Activated CD4-positive, alpha-beta T cell treated with anti-CD3 and anti-CD28 coated beads for 1 hour (primary cell): ENCODE results near the gene OVCA2.

Experiments used
- DNase-seq: peaks from one replicate; pipeline ENCODE4 v3.0.0-alpha.2; 2020

The OVCA2 gene

DNA sequence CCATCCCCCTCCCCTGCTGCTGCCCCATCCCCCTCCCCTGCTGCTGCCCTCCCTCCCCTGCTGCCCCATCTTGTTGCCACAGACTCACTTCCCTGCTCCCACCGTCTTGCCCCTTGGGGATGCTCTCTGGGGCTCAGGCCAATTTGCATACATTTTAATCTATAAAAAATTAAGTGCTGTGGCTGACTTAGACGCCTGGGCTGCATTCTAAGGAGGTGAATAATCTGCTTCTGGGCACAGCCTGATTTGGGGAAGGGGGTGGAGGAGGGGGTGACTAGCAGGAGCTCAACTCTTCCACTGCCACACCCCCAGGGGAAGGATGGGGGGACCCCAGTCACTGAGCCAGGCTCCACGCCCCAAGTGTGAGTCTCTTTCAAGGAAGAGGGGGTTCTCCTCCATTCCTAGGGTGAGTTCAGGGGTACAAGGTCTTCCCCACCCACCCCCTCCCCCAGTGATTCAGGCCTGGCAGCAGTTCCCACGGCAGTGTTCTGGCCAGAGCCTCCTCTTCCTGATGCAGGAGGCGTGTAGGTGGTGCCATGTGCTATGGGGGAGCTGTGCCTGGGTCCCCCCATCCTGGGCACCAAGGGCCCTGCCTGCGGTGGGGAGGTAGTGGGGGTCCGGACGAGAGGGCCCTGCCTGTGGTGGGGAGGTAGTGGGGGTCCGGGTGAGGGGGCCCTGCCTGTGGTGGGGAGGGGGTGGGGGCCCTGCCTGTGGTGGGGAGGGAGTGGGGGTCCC lies 6.8 kb upstream of the OVCA2 start:
- DNase-seq: no peak

DNA sequence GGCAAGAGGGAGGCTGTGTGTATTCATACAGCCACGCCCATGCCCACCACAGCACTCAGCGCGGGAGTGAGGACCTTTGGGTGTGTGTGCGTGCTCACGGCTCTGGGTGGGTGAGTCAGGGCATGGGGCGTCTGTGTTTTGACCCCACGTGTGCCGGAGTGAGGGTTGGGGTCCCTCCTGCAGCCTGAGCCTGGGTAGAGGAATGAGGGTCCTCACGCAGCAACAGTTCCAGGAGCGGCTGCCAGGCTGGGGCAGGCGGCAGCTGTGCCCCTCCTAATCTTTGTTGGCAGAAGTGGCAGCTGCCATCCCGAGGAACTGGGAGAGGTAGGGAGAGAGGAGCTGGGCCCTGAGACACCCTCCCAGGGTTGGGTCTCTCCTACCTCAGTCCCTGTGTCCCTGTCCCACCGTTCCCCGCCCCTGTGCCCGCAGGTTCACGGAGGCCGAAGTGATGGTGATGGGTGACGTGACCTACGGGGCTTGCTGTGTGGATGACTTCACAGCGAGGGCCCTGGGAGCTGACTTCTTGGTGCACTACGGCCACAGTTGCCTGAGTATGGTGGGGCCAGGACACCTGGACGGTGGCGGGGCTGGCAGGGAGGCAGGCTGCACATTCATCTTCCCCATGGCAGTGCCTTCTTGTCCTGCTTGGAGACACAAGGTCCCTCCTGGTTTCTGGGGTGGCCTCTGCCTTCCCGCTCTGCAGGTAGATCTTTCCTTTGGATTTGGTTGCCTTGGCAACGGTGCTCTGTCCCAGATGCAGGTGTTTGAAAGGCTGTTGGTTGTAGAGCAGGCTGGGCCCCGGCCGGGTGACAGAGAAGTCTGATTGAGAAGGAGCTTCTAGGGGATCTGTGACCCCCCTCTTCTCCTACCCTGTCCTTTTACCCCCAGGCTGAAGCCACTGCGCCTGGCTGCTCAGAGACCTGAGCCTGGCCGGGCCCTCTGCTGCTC lies 6.0 kb upstream of the OVCA2 start:
- DNase-seq: no peak

DNA sequence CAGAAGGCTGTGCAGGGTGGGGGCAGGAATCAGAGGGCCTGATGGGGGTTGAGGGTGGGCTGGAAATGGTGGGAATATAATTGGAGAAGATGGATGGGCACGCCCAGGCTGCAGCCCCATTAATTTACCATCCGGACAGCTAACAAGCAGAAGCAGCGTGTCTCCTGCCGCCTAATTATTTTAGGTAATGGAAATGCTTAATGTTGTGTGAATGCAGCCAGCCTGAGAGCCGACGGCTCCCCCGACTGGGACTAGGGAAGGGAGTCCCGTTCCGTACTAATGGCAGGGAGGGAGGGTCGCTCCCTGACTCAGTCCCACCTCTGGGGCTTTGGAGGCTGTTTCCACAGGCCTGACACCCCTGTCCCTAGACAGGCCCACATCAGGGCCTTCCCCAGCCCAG lies 4.7 kb upstream of the OVCA2 start:
- no peak for DNase-seq

DNA sequence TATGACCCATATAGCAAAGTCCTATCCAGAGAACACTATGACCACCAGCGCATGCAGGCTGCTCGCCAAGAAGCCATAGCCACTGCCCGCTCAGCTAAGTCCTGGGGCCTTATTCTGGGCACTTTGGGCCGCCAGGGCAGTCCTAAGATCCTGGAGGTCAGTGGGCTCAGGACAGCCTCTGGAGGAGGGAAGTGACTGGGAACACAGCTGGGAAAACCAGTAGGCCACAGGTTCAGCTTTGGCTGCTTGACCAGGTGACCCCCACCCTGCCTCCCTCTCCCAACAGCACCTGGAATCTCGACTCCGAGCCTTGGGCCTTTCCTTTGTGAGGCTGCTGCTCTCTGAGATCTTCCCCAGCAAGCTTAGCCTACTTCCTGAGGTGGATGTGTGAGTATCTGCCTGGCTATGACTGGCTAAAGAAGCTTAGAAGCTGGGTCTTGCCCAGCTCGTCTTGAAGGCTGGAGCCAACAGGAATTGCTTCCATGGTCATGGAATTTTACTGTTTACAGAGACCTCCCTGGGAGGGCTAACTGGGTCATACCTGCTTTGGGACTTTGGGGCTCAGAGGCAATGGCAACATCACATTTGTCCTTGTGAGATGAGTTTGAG lies 1.5 kb upstream of the OVCA2 start:
- DNase-seq: no peak

DNA sequence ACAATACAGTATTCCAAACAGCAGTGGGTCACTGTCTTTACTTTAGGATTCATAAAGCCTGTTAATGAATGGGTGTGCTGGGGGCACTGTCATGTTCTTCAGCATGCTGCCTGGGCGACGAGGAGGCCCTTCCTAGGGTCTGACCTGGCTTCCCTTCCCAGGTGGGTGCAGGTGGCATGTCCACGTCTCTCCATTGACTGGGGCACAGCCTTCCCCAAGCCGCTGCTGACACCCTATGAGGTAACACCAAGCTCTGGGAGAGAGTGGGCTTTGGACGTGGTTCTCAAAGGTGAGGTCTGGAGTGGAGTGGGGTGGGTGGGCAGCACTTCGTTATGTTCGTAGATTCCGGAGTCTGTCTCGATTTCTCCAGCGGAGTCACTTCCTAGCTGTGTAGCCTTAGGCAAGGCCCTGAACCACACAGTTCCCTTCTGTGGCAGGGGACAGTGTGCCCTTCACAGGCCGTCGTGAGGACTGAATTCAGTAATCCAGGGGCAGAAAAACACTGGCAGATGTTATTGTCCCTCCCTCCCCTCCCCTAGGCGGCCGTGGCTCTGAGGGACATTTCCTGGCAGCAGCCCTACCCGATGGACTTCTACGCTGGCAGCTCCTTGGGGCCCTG lies 771 bp upstream of the OVCA2 start:
- DNase-seq: no peak

DNA sequence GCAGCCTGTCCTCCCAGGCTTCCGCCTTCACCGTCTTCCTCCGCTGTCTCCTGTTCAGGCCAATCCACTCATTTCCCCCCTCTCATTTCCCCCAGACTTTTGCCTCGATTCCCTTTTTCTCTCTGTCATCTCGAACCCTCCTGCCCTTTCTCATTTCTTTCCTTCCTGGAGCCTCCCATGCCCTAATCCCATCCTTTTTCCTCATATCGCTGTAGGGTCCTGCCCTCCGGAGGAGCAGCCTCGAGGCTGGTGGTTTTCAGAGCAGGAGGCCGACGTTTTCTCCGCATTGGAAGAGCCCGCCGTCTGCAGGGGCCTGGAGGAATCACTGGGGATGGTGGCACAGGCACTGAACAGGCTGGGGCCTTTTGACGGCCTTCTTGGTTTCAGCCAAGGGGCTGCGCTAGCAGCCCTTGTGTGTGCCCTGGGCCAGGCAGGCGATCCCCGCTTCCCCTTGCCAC lies 597 bp downstream of the OVCA2 start:
- no peak for DNase-seq

DNA sequence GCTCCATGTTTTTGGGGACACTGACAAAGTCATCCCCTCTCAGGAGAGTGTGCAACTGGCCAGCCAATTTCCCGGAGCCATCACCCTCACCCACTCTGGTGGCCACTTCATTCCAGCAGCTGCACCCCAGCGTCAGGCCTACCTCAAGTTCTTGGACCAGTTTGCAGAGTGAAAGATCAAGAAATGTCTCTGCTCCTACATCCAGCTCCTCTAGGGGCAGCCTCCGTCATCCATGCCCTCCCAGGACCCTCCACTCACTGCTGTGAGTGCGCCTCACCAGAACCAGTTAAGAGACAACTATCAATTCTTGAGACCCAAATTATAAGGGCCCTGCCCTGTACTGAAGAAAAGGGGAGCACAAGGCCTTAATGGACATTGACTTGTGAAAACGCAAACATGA lies 1.1 kb downstream of the OVCA2 start:
- no peak for DNase-seq

DNA sequence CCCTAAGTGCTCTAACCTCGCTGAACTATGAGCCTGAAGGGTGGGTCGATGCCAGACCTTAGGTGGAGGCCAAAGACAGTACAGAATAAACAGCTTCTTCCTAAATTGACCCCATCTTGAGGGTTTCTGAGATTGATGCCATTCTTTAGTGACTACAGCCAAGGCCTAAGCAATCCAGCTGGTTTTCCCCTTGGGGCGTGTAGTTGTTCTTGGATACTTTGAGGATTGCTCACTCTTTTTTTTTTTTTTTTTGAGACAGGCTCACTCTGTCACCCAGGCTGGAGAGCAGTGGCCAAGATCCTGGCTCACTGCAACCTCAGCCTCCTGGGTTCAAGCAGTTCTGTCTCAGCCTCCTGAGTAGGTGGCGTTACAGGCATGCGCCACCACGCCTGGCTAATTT lies 2.0 kb downstream of the OVCA2 start:
- DNase-seq: no peak

DNA sequence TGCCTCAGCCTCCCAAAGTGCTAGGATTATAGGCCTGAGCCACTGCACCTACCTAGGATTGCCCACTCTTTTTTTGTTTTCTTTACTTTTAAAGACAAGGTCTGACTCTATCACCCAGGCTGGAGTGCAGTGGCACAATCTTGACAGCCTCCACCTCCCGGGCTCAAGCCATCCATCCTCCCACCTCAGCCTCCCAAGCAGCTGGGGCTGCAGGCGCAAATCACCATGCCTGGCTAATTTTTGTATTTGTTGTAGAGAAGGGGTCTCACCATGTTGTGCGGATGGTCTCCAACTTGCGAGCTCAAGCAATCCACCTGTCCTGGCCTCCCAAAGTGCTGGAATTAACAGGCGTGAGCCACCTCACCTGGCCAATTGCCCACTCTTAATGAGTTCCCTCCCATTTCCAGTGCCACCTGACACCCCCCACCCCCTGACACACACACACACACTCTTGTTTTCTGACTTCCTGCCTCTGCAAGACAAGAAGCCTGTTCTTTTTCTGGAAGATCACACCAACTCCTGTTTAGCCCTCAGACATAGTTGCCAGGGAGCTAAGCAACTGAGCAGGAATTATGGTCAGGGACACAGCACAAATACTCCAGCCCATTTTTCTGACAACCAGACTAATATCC lies 2.6 kb downstream of the OVCA2 start:
- DNase-seq: no peak

DNA sequence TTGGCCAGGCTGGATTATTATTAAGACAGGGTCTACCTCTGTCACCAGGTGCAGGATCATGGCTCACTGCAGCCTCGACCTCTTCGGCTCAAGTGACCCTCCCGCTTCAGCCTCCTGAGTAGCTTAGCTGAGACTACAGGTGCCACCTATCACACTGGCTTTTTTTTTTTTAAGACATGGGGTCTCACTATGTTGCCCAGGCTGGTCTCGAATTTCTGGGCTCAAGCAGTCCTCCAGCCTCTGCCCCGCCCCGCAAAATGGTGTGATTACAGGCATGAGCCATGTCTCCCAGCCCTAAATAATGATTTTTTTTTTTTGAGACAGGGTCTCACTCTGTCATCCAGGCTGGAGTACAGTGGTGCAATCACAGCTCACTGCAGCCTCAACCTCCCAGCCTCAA lies 5.8 kb downstream of the OVCA2 start:
- no peak for DNase-seq

DNA sequence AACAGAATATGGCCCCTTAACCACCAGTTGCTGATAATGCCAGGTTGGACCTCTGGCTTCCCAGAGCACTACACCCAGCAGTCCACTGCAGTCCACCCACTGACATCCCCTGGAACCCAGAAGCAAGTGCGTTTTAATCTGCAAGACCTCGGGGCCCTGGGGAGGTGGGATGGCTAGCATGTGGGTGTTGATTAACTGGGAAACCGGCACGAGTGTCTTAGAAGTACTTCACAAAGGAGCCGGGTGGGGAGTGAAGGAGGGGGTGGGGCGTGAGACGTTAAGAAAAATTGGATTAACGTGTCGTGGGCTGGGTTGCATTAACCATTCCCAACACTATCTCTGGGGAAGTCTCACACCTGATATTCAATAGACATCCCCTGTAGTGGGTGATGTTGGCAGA lies 7.0 kb downstream of the OVCA2 start:
- DNase-seq: no peak

DNA sequence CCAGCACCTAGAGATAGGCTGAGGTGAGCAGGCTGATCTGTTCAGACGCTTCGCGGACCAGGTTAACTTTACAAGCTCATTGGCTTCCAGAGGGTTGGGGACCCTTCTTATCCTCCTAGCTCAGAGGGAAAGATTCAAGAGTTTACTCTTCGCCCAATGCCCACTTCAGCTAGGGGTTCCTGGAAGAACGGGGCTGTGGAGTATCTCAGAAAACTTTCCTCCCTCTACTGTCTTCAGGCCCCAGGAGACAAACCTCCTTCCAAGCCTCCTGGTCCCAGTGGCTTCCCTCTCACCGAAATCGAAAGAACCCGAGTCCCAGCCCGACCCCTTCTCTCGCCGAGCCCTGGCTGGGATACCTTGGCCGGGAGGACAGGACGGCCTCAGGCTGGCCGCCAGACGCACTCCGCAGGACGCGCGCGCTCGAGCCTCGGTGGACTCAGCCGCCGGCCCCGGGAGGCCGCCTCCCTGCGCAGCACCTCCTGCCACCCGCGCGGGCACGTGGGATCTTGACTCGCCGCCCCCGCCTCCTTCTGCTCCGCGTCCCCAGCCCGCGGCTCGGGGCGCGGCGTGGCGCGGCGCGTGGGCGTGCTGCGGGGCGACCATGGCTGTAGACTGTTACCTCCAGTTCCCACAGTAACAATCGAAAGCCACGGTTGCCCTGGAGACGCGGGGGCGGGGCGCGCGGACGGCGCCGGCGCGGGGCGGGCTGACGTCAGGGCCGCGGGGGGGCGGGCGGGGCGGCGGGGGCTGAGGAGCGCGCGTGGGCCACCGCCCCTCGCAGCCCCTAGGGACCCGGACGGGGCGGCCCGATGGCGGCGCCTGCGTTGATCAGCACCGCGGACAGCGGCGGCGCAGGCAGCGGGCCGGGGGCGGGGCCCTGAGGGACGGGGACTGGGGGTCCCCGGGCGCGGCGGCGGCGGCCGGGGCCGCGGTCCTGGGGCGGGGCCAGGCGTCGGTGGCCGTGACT lies 7.8 kb downstream of the OVCA2 start:
- peak; percentile 87 for DNase-seq

DNA sequence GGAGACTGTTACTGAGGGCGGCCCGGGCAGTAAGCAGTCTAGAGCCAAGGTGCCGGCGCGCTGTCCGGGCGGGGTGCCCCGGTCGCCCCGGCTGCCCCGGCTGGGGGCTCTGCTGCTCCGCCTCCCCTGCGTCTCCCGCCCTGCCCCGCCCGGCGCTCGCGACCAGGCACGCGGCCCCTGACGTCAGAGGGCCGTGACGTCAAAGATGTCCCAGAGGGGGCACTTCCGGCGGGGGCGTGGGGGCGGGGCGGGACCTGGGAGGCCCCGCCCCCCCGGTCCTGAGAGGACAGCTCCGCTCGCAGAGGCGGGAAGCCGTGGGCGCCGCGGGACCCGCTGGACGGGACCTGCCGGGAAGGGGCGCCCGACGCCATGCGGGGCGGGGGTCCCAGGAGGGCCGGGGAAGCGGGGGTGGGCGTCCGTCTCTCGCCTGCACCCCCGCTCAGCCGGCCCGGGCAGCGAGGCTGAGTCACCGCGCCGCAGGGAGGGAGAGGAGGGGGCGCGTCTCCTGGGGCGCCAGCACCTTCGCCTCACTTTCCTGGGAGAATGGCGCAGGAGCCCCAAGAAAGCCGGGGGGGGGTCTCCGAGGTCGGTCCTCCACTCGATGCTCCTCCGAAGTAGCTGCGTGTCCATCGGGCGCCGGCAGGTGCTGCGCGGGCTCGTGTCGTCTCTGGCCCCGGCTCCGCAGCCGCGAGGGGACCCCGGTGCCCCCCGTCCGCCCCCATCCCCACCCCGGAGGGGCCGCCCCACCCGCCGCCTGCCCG lies 8.7 kb downstream of the OVCA2 start:
- peak; percentile 65 for DNase-seq

DNA sequence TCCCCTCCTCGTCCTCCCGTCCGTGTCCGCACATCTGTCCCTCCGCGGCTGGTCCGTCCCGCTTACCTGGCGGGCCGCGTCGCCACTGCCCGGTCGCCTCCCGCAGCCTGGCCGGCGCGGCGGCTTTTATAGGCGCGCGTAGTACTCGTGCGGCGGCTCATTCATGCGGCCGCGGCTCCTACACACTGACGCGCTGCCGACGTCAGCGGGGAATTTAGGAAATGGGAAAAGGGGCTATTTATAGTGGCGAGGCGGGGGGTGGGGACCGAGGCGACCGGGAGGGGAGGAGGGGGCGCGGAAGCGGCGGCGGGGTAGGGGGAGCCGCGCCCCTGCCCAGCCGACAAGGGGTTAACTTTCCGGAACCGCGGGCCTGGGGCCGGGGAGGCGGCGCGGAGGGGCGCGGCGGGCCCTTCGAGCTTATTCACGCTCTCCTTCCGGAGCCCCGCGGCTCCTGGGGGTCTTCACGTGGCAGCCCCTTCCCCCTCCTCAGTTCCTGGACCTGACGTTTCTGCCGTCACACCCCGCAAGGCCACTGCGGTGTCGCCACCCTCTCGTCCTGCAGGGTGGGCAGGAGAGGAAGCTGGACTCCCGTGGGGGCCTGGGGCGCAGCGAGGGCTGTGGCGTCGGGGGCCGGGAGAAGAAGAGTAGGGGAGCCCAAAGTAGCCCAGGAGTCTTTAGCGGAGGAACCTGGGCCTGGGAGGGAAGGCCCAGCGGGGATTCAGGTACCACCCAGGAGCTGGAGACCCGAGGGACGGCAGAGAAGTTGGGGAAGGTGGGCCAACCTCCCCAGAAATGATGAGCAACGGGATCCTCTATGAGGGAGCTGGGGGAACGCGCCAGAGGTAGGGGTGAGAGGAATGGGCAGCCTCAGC lies 9.5 kb downstream of the OVCA2 start:
- no peak for DNase-seq

DNA sequence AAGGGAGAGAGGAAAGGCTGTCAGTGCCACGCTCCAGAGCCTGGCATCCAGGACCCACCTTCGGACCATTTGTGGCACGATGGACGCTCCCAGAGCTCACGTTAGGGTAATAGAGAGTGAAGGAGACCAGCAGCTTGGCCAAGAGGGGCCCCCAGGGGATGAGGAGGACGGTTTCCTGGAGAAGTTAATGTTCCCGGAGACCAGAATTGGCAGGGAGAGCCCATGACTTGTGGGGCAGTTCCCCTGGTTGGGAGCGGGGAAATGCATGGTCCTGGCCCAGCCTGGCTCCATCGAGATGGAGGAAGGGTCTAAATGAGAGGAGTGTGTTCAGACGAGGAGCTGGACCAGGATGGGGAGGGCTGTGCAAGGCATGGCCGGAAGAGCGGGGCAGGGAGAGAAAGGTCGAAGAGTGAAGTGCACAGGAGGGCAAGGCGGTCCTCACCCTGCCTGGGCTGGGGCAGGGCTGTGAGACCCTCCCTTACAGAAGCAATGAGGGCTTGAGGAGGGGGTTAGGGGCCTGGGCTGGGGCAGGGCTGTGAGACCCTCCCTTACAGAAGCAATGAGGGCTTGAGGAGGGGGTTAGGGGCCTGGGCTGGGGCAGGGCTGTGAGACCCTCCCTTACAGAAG lies 10.2 kb downstream of the OVCA2 start:
- DNase-seq: no peak

DNA sequence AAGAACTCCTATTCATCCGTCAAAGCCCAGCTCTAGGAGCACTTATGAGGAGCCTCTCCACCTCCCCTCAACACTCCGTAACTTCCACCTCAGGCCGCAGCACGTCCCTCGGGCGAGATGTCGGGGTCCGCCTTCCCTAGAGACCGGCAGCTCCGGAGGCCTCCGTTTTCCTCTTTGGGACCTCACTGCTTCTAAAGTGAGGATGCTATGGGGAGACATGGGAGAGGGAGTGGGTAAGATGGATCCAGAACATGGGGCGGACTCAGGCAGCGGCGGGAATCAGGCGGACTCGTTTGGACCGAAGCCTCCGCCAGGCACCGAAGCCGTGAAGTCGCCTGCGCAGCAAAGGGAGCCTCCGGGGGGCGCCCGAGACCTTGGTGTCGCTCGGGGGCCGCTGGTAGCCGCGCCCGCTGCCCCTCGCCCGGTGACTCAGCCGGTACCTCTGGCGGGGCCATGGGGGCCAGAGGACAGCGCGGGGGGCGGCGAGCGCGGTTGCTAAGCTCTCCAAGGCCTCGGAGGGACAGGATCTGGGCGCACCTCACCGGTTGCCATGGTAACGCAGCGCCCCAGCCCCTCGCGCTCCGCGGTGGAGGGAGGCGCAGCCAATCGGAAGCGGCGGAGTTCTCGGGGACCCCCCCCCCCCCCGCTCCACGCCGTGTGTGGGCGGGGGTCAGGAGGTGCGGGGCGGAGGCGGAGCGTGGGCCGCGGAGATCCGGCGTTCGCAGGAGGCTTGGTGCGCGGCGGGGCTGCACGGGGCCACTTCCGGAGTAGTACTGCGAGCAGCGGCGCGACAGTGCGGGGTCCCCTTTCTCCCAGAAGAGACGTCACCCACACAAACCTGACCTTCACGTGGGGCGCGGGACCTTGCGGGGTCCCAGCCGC lies 11.8 kb downstream of the OVCA2 start:
- DNase-seq: peak; percentile 66

DNA sequence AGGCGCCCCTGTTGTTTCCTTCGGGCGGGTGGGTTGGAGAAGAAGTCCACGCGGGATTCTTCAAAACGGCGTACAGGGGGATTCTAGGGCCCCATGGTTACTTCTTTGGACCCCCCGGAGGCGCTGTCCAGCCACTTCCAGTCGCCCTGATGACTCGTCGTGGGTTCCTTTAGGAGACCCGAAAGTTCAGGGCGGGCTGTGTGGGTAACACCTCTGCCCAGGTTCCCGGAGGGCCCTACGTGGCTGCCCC lies 12.4 kb downstream of the OVCA2 start:
- no peak for DNase-seq

DNA sequence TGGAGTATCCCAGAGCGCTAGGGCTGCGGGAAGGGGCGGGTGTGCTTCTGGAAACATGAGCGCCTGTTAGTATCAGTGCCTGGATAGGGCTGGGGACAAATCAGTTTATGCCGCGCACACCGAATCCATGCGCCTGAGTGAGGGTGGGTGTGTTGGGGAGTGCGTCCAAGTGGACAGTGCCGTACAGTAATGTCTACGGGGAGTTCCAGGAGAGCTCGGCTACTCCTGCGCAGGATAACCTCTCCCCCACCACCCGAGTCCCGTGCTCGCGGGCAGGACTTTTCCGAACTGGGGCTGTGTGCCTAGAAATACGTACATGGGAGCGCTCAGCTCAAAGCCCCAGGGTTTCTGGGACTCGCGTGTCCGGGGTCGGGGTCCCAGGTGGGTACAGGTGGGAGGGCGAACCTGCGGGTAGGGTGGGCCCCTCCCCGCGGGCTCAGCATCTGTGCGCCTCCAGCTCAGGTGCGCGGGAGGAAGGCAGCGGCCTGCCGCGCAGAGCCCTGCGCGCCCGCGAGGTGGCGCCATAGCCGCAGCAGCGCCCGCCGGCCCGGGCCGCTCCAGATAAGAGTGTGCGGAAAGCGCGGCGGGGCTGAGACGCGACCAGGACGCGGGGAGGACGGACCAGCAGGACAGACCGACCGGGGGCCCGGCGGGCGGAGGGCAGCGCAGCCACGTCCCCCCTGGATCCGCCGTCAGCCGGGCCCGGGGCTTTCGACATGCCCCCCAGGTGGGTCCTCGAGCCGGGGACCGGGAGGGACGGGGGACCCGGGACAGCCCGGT lies 12.9 kb downstream of the OVCA2 start, which contains the start of gene HIC1:
Gene HIC1, plus strand, starts transcription at position 592 of the 780 bp plus-strand sequence. CDS start 1,588 bp downstream, outside the sequence.
- peak; percentile 69 for DNase-seq
